SK-N-SH (cell line): ENCODE measurements around the gene ATIC. TPM values are rescaled to one million over a fixed set of nuclear protein-coding genes. Genes with fewer than 3 reads are reported as not detected.

Experiments used
- CTCF ChIA-PET: fragments of 300-600, 350-600 bp; formaldehyde crosslinking; extraction: SDS; loops from one replicate; lab custom pipeline; 2021; lab: Yijun Ruan, JAX
- POLR2A ChIA-PET: fragments of 350-600 bp; sonication (Branson Sonifier 250); formaldehyde crosslinking; extraction: SDS; loops from one replicate; lab custom pipeline; 2020; ENCODE audit warnings: antibody characterized with exemption, inconsistent platforms; lab: Yijun Ruan, JAX
- DNase-seq: peaks from one replicate; pipeline ENCODE4 v3.0.0; 2012
- H2AFZ ChIP-seq: fragments of 200-600 bp; sonication (generic); 2 replicates; pipeline ENCODE4 v1.8.1; 2016; ENCODE audit warnings: antibody characterized with exemption, mild to moderate bottlenecking, low read depth
- H3F3A ChIP-seq: fragments of 200-600 bp; sonication (generic); replicated peaks from 2 replicates; pipeline ENCODE3; 2016; ENCODE audit warnings: antibody characterized with exemption, mild to moderate bottlenecking; ENCODE audit not compliant: insufficient read depth
- H3K27ac ChIP-seq, 2 experiments: fragments of 200-500 bp in 1 of 2; fragments of 200-600 bp in 1 of 2; sonication (Bioruptor generic) in 1 of 2; sonication (generic), shearing (Covaris generic) in 1 of 2; 2 replicates each; pipeline versions ENCODE4 v1.5.1 to v1.6.1; 2014 to 2016; ENCODE audit warnings: low read depth in 2 of 2, inconsistent platforms in 1 of 2, low read length in 1 of 2, mild to moderate bottlenecking in 1 of 2, mixed read lengths in 1 of 2
- H3K27me3 ChIP-seq: fragments of 200-600 bp; sonication (generic), shearing (Covaris generic); 2 replicates; pipeline ENCODE4 v1.6.1; 2016; ENCODE audit warnings: mixed run types; ENCODE audit not compliant: insufficient read depth
- H3K36me3 ChIP-seq, 2 experiments: fragments of 200-500 bp in 1 of 2; fragments of 200-600 bp in 1 of 2; sonication (Bioruptor generic) in 1 of 2; sonication (generic) in 1 of 2; replicated peaks in 1 of 2; 2 replicates each; pipeline versions ENCODE3 to v1.5.1; 2014 to 2016; ENCODE audit warnings: low read length in 1 of 2, mild to moderate bottlenecking in 1 of 2; ENCODE audit not compliant: insufficient read depth in 2 of 2, control insufficient read depth in 1 of 2
- H3K4me1 ChIP-seq, 2 experiments: fragments of 200-500 bp in 1 of 2; fragments of 200-600 bp in 1 of 2; sonication (Bioruptor generic) in 1 of 2; sonication (generic), shearing (Covaris generic) in 1 of 2; 2 replicates each; pipeline versions ENCODE4 v1.5.1 to v1.6.1; 2014 to 2016; ENCODE audit warnings: low read depth in 1 of 2, low read length in 1 of 2, mixed run types in 1 of 2; ENCODE audit not compliant: insufficient read depth in 2 of 2, control insufficient read depth in 1 of 2
- H3K4me2 ChIP-seq: fragments of 200-600 bp; sonication (generic), shearing (Covaris generic); 2 replicates; pipeline ENCODE4 v1.6.1; 2017; ENCODE audit warnings: mixed run types
- H3K4me3 ChIP-seq, 2 experiments: fragments of 200-500 bp in 1 of 2; fragments of 200-600 bp in 1 of 2; sonication (Bioruptor generic) in 1 of 2; sonication (generic), shearing (Covaris generic) in 1 of 2; 2 replicates each; pipeline versions ENCODE4 v1.5.1 to v1.8.1; 2014 to 2016; ENCODE audit warnings: low read depth in 2 of 2, inconsistent platforms in 1 of 2, low read length in 1 of 2, mild to moderate bottlenecking in 1 of 2, mixed read lengths in 1 of 2, moderate library complexity in 1 of 2
- H3K79me2 ChIP-seq: fragments of 200-600 bp; sonication (generic); 2 replicates; pipeline ENCODE4 v1.8.1; 2017; ENCODE audit warnings: mild to moderate bottlenecking; ENCODE audit not compliant: insufficient read depth
- H3K9ac ChIP-seq: fragments of 200-600 bp; sonication (generic); 2 replicates; pipeline ENCODE4 v1.6.1; 2017; ENCODE audit warnings: mixed run types
- H3K9me2 ChIP-seq: fragments of 200-600 bp; sonication (generic); 2 replicates; pipeline ENCODE4 v1.6.1; 2017; ENCODE audit warnings: mixed run types
- H3K9me3 ChIP-seq: fragments of 200-600 bp; sonication (generic); 2 replicates; pipeline ENCODE4 v1.6.1; 2017; ENCODE audit warnings: mixed run types, mild to moderate bottlenecking, moderate library complexity
- H4K20me1 ChIP-seq: fragments of 200-600 bp; sonication (generic); 2 replicates; pipeline ENCODE4 v1.6.1; 2017; ENCODE audit warnings: mild to moderate bottlenecking, mixed run types; ENCODE audit not compliant: insufficient read depth
- FOSL2 ChIP-seq: IDR thresholded peaks from 2 replicates; pipeline ENCODE4 v1.4.0; 2012; ENCODE audit warnings: low read depth, mild to moderate bottlenecking, moderate library complexity, borderline replicate concordance
- NFIC ChIP-seq: IDR thresholded peaks from 2 replicates; pipeline ENCODE4 v1.4.0; 2012; ENCODE audit warnings: borderline replicate concordance
- PBX3 ChIP-seq: IDR thresholded peaks from 2 replicates; pipeline ENCODE4; 2012
- REST ChIP-seq: IDR thresholded peaks from 2 replicates; pipeline ENCODE4 v1.6.1; 2012; ENCODE audit warnings: mild to moderate bottlenecking, low read depth, low read length, moderate library complexity
- SIN3A ChIP-seq: IDR thresholded peaks from 2 replicates; pipeline ENCODE4 v1.6.1; 2012; ENCODE audit warnings: low read depth, mild to moderate bottlenecking, low read length, moderate library complexity, borderline replicate concordance
- WGBS: methylation state at CpG from one replicate; pipeline ENCODE4 v1.1.6; 2017; ENCODE audit warnings: low lambda C conversion rate; 5-methylcytosine and 5-hydroxymethylcytosine counted together
- polyA plus RNA-seq, 3 experiments: library from polyadenylated mRNA; depleted of rRNA; stranded (reverse); fragments of >200 nt; gene quantifications; 2 replicates each; pipeline ENCODE4 v1.2.3, GENCODE V29; 2012

Gene ATIC
- polyA plus RNA-seq, 1 of the 3 experiments (the other 2 are of a cell fraction): 108 TPM

- TF ChIP-seq PBX3: no peak
- no peak for TF ChIP-seq SIN3A
- no peak for TF ChIP-seq NFIC
- TF ChIP-seq, all 33 proteins: peak for 0
Observed at GRCh38 chr2:215370112-215370965, 58.5 kb downstream of the ATIC start (continued).

- CTCF ChIA-PET: interaction anchor here (1.0 kb wide), 1 partner anchor 15 kb away, joined by 3 read pairs; no protein-coding TSS in a partner anchor
- H3K27ac ChIP-seq: peak overlapping the region in 1 of 2 experiments; percentile 57; a peak in 2 of 4 replicates
- no peak for DNase-seq
- H3K4me1 ChIP-seq: no peaks in the 10 kb centered on the region
- H4K20me1 ChIP-seq: peaks cover 77% of the 10 kb centered on the region
- no peak overlapping the region for H2AFZ ChIP-seq
- H3K27me3 ChIP-seq: no peaks in the 10 kb centered on the region
- 94% methylated on average over 14 of the region's 14 CpGs for WGBS
- TF ChIP-seq REST: no peak
- TF ChIP-seq NFIC: no peak
- no peak for TF ChIP-seq FOSL2
- no peak for TF ChIP-seq PBX3
- TF ChIP-seq, all 33 proteins: peak for 0
- Histone ChIP-seq H3K4me3 (no peak overlapping the region), H3F3A (peaks cover 99% of the 10 kb centered on the region), H3K9ac (no peak overlapping the region), H3K9me2 (no peaks in the 10 kb centered on the region), H3K36me3 (peaks cover 72 to 96% of the 10 kb centered on the region in 2 experiments), H3K4me2 (no peak overlapping the region), H3K9me3 (no peaks in the 10 kb centered on the region), H3K79me2 (peaks cover 55% of the 10 kb centered on the region)
- POLR2A ChIA-PET: no interaction called here
Observed at GRCh38 chr2:215371915-215372897, 60.3 kb downstream of the ATIC start.
